HepG2 (cell line): ENCODE measurements around the gene COX7A2L. TPM values are rescaled to one million over a fixed set of nuclear protein-coding genes. Genes with fewer than 3 reads are reported as not detected.
A peak's percentile ranks its signal among the peaks of the same experiment; 100 is the strongest.

Experiments
- ATAC-seq: fragments of 200-7000 bp; cut with Tn5 transposase; 3 replicates; pipeline ENCODE4 v1.9.1; 2020; ENCODE audit warnings: mild to moderate bottlenecking, moderate library complexity
- BruUV-seq: library from RNA; stranded (reverse); fragments of 400-500 nt; replicated peaks from 2 replicates; lab custom pipeline; 2021; lab: Mats Ljungman, UMichigan
- CTCF ChIA-PET: fragments of 300-600 bp; formaldehyde crosslinking; extraction: SDS; loops from one replicate; lab custom pipeline; 2021; ENCODE audit warnings: low total read pairs, inconsistent platforms, low intra/inter-chr PET ratio; lab: Yijun Ruan, JAX
- POLR2A ChIA-PET: fragments of 350-600 bp; sonication (Branson Sonifier 250); formaldehyde crosslinking; loops from one replicate; lab custom pipeline; 2020; ENCODE audit warnings: antibody characterized with exemption, inconsistent platforms; lab: Yijun Ruan, JAX
- DNase-seq: peaks from one replicate; pipeline ENCODE4 v3.0.0-alpha.2; 2015; ENCODE audit warnings: low spot score
- FAIRE-seq: peaks from 3 replicates; lab custom pipeline; 2011; peaks lifted over from hg19 to GRCh38; lab: Jason Lieb, UNC
- H2AFZ ChIP-seq: one replicate; pipeline ENCODE4 v1.6.1; 2011; ENCODE audit warnings: low read length, inconsistent platforms
- H3K27ac ChIP-seq: fragments of 300-600 bp; 3 replicates; pipeline ENCODE4 v1.8.0; 2011; ENCODE audit warnings: mixed run types, mild to moderate bottlenecking, mixed read lengths, low read length, inconsistent platforms; ENCODE audit not compliant: insufficient read depth; ENCODE audit errors: extremely low read length
- H3K27me3 ChIP-seq, 2 experiments: fragments of 200-600 bp in 1 of 2; 2 replicates in 1 of 2; 3 replicates in 1 of 2; pipeline versions ENCODE4 v1.6.0 to v1.8.0; 2011; ENCODE audit warnings: low read length in 2 of 2, mild to moderate bottlenecking in 2 of 2, moderate library complexity in 2 of 2, inconsistent platforms in 1 of 2; ENCODE audit not compliant: insufficient read depth in 2 of 2, control insufficient read depth in 1 of 2
- H3K36me3 ChIP-seq, 2 experiments: fragments of 200-600 bp in 1 of 2; replicated peaks in 1 of 2; 2 replicates in 1 of 2; 3 replicates in 1 of 2; pipeline versions ENCODE4 v1.5.1 to v1.8.0; 2011; ENCODE audit warnings: low read length in 2 of 2, inconsistent platforms in 1 of 2; ENCODE audit not compliant: insufficient read depth in 2 of 2, control insufficient read depth in 1 of 2
- H3K4me1 ChIP-seq: 2 replicates; pipeline ENCODE4 v1.5.1; 2012; ENCODE audit warnings: low read length, inconsistent platforms; ENCODE audit not compliant: insufficient read depth
- H3K4me2 ChIP-seq: 2 replicates; pipeline ENCODE4 v1.6.0; 2011; ENCODE audit warnings: low read depth, low read length, inconsistent platforms
- H3K4me3 ChIP-seq, 3 experiments: fragments of 200-600 bp in 1 of 3; sonication (generic), shearing (Covaris generic) in 1 of 3; replicated peaks in 1 of 3; 2 replicates each; pipeline ENCODE4 v1.5.1; 2011 to 2016; ENCODE audit warnings: low read length in 3 of 3, inconsistent platforms in 2 of 3, low read depth in 2 of 3, mild to moderate bottlenecking in 2 of 3, control low read depth in 1 of 3, mixed read lengths in 1 of 3; ENCODE audit not compliant: insufficient read depth in 1 of 3
- H3K79me2 ChIP-seq: one replicate; pipeline ENCODE4 v1.6.1; 2011; ENCODE audit warnings: low read length, inconsistent platforms; ENCODE audit not compliant: insufficient read depth
- H3K9ac ChIP-seq: 2 replicates; pipeline ENCODE4 v1.6.0; 2011; ENCODE audit warnings: mild to moderate bottlenecking, low read depth, low read length, inconsistent platforms; ENCODE audit not compliant: insufficient read depth
- H3K9me3 ChIP-seq: 2 replicates; pipeline ENCODE4 v1.5.1; 2012; ENCODE audit warnings: mild to moderate bottlenecking, low read length
- H4K20me1 ChIP-seq: 2 replicates; pipeline ENCODE4 v1.6.0; 2011; ENCODE audit warnings: inconsistent platforms, mild to moderate bottlenecking, low read length, moderate library complexity; ENCODE audit not compliant: insufficient read depth
- BCL6 ChIP-seq: IDR thresholded peaks from 2 replicates; pipeline ENCODE4 v1.6.1; 2016; ENCODE audit warnings: missing genetic modification reagents, missing compliant biosample characterization
- FOXJ3 ChIP-seq: sonication (generic); formaldehyde crosslinking; IDR thresholded peaks from 2 replicates; pipeline ENCODE4 v1.4.0; 2020; ENCODE audit warnings: missing genetic modification reagents, mild to moderate bottlenecking, borderline replicate concordance
- GATA4 ChIP-seq: sonication (generic); IDR thresholded peaks from 2 replicates; pipeline ENCODE4 v1.6.1; 2016; ENCODE audit warnings: antibody characterized with exemption, low read depth, borderline replicate concordance
- PAF1 ChIP-seq: IDR thresholded peaks from 2 replicates; pipeline ENCODE4 v1.6.1; 2016; ENCODE audit warnings: missing genetic modification reagents, missing compliant biosample characterization
- PAXIP1 ChIP-seq: sonication (generic); formaldehyde crosslinking; conservative IDR thresholded peaks from 2 replicates; pipeline ENCODE4 v1.4.0; 2020; ENCODE audit warnings: mild to moderate bottlenecking, missing genetic modification reagents, moderate library complexity
- RAD21 ChIP-seq: fragments of 450-650 bp; formaldehyde crosslinking; IDR thresholded peaks from 2 replicates; pipeline ENCODE4 v1.5.0; 2020; ENCODE audit warnings: mild to moderate bottlenecking
- THRA ChIP-seq: sonication (generic); formaldehyde crosslinking; IDR thresholded peaks from 2 replicates; pipeline ENCODE4 v1.4.0; 2020; ENCODE audit warnings: missing genetic modification reagents, borderline replicate concordance
- ZNF17 ChIP-seq: sonication (generic); formaldehyde crosslinking; IDR thresholded peaks from 2 replicates; pipeline ENCODE4 v1.5.0; 2020; ENCODE audit warnings: mild to moderate bottlenecking, missing genetic modification reagents
- ZNF350 ChIP-seq: sonication (generic); formaldehyde crosslinking; IDR thresholded peaks from 2 replicates; pipeline ENCODE4 v1.4.0; 2020; ENCODE audit warnings: mild to moderate bottlenecking, low read depth, missing genetic modification reagents, borderline replicate concordance
- ZNF660 ChIP-seq: sonication (generic); formaldehyde crosslinking; IDR thresholded peaks from 2 replicates; pipeline ENCODE4 v1.5.1; 2020; ENCODE audit warnings: mild to moderate bottlenecking, low read depth, missing genetic modification reagents, borderline replicate concordance
- ZNF781 ChIP-seq: sonication (generic); formaldehyde crosslinking; IDR thresholded peaks from 2 replicates; pipeline ENCODE4 v1.5.1; 2020; ENCODE audit warnings: borderline replicate concordance, mild to moderate bottlenecking, missing genetic modification reagents; ENCODE audit errors: not compliant biosample characterization
- ZNF788 ChIP-seq: sonication (generic); formaldehyde crosslinking; IDR thresholded peaks from 2 replicates; pipeline ENCODE4 v1.5.0; 2020; ENCODE audit warnings: mild to moderate bottlenecking, missing genetic modification reagents, borderline replicate concordance
- ZSCAN25 ChIP-seq: sonication (generic); formaldehyde crosslinking; IDR thresholded peaks from 2 replicates; pipeline ENCODE4 v1.8.0; 2022; ENCODE audit warnings: mild to moderate bottlenecking, missing genetic modification reagents
- ZSCAN30 ChIP-seq: sonication (generic); formaldehyde crosslinking; IDR thresholded peaks from 2 replicates; pipeline ENCODE4 v1.5.0; 2020; ENCODE audit warnings: mild to moderate bottlenecking, missing genetic modification reagents
- WGBS: methylation state at CpG from one replicate; pipeline ENCODE4 v1.1.6; 2017; ENCODE audit warnings: low lambda C conversion rate; 5-methylcytosine and 5-hydroxymethylcytosine counted together
- in situ Hi-C: cut with HindIII; loops from 2 replicates; pipeline ENCODE4 v1.10.0; 2017; ENCODE audit warnings: low pct_unique_long_range_greater_than_20kb; ENCODE audit not compliant: extremely low pct_ligation_motif_present
- intact Hi-C: fragments of 100-400 bp; cut with micrococcal nuclease; formaldehyde crosslinking; loops from one replicate; pipeline ENCODE4 v1.10.0; 2022; ENCODE audit not compliant: unreplicated experiment
- polyA plus RNA-seq, 8 experiments: library from polyadenylated mRNA; depleted of rRNA in 3 of 8; stranded (reverse) in 7 of 8; unstranded in 1 of 8; fragments of >200 nt; fragmentation: Illumina TruSeq in 4 of 8; extraction: Trizol in 4 of 8; gene quantifications; 2 replicates each; pipeline versions ENCODE4 v1.2.1 to v1.2.3, GENCODE V29; 2011 to 2016; ENCODE audit warnings: low read depth in 4 of 8, missing spikeins in 1 of 8, mixed read lengths in 1 of 8; ENCODE audit not compliant: insufficient read depth in 1 of 8
- total RNA-seq, 5 experiments: library from RNA; depleted of rRNA; stranded (reverse); fragments of >200 nt; fragmentation: Illumina TruSeq; extraction: Trizol; gene quantifications; 2 replicates each; pipeline ENCODE4 v1.2.3, GENCODE V29; 2016; ENCODE audit warnings: low read depth in 1 of 5
- TF ChIP-seq, protein P1 (sequence below): sonication (generic); formaldehyde crosslinking; IDR thresholded peaks from 2 replicates; pipeline ENCODE4 v1.4.0; 2020; ENCODE audit warnings: mild to moderate bottlenecking, missing genetic modification reagents
- TF ChIP-seq, protein P2 (sequence below): sonication (generic); formaldehyde crosslinking; IDR thresholded peaks from 2 replicates; pipeline ENCODE4 v1.5.0; 2020; ENCODE audit warnings: mild to moderate bottlenecking, missing genetic modification reagents

The COX7A2L gene
- total and polyA plus RNA-seq, 2 of the 13 experiments (the other 11 are each of a cell fraction or from before 2014, with no cell fraction given), result 155 to 201 TPM

- TF ChIP-seq PAXIP1 (CRISPR knock-in tag) (no peak), GATA4 (no peak), ZNF17 (no peak), FOXJ3 (CRISPR knock-in tag) (no peak)
Observed at GRCh38 chr2:42345986-42346385, 15.0 kb downstream of the COX7A2L start (continued).

DNA sequence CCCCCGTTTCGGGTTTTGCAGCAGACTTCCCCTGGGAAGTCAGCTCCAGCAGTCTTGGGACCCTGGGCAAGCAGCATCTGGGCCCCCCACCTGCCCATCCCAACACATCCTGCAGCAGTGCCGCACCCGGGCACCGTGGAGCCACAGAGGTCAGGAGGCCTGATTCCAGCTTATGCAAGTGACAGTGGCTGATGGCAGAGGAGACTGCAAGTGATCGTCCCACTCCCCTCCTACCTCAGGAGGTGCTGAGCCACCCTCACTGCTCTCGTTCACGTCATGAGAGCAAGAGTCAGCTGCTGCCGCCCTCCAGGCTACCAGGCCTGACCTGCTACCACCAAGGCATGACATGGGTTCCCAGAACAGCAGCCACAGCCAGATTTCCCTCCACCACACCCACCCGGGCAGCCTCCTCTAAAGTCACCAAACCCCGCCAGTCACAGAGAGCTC, 18.2 kb downstream of the COX7A2L start:
- H3K9me3 ChIP-seq, result no peaks in the 10 kb centered on the region
- no TSS peak for BruUV-seq
- H3K27me3 ChIP-seq, result no peaks in the 10 kb centered on the region
- ChIA-PET CTCF (no interaction called here), POLR2A (interaction anchor here (1.1 to 1.6 kb wide), 2 partner anchors 14 to 16 kb away, joined by 3 to 4 read pairs; no protein-coding TSS in a partner anchor)
- H3K9ac ChIP-seq, result no peak overlapping the region
- 89% methylated on average over 11 of the region's 11 CpGs for WGBS
- no peak overlapping the region for H3K4me2 ChIP-seq
- no peak overlapping the region for H2AFZ ChIP-seq
- peak overlapping the region; percentile 17 for H3K27ac ChIP-seq
- intact Hi-C loops (loop anchor here (2.0 kb wide), 1 partner anchor 18 kb away; the partner anchor contains the start of gene COX7A2L), in situ Hi-C loops (no loop called here)
- ATAC-seq, result peak; percentile 8
- peaks cover 3 to 8% of the 10 kb centered on the region in 2 experiments for H3K36me3 ChIP-seq
- peaks cover 32% of the 10 kb centered on the region for H3K79me2 ChIP-seq
- peaks cover 32% of the 10 kb centered on the region; the same call in 1 of the 2 replicates for H4K20me1 ChIP-seq
- FAIRE-seq, result no peak
- no peak for DNase-seq
- no peak overlapping the region for H3K4me3 ChIP-seq
- H3K4me1 ChIP-seq, result peaks cover 55% of the 10 kb centered on the region
- TF ChIP-seq, protein P1, sequence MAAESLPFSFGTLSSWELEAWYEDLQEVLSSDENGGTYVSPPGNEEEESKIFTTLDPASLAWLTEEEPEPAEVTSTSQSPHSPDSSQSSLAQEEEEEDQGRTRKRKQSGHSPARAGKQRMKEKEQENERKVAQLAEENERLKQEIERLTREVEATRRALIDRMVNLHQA (CRISPR knock-in tag), result no peak
- 0 out of 2 replicates have a peak, but pooled peaks have one; percentile 19 for TF ChIP-seq ZNF350
- TF ChIP-seq BCL6 (CRISPR knock-in tag), result no peak
- no peak for TF ChIP-seq ZSCAN25 (CRISPR knock-in tag)
- TF ChIP-seq ZNF781, result no peak
- no peak for TF ChIP-seq THRA (CRISPR knock-in tag)
- TF ChIP-seq PAF1 (CRISPR knock-in tag), result peak; percentile 6; the same call in 1 of the 2 replicates
- TF ChIP-seq, protein P2, sequence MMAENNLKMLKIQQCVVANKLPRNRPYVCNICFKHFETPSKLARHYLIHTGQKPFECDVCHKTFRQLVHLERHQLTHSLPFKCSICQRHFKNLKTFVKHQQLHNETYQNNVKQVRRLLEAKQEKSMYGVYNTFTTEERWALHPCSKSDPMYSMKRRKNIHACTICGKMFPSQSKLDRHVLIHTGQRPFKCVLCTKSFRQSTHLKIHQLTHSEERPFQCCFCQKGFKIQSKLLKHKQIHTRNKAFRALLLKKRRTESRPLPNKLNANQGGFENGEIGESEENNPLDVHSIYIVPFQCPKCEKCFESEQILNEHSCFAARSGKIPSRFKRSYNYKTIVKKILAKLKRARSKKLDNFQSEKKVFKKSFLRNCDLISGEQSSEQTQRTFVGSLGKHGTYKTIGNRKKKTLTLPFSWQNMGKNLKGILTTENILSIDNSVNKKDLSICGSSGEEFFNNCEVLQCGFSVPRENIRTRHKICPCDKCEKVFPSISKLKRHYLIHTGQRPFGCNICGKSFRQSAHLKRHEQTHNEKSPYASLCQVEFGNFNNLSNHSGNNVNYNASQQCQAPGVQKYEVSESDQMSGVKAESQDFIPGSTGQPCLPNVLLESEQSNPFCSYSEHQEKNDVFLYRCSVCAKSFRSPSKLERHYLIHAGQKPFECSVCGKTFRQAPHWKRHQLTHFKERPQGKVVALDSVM (CRISPR knock-in tag), result no peak
- TF ChIP-seq RAD21, result peak; percentile 24; the same call in 1 of the 2 replicates
- no peak for TF ChIP-seq ZNF660 (CRISPR knock-in tag)
- 0 out of 2 replicates have a peak, but pooled peaks have one; percentile 18 for TF ChIP-seq ZNF788 (CRISPR knock-in tag)
- TF ChIP-seq ZSCAN30 (CRISPR knock-in tag), result 0 out of 2 replicates have a peak, but pooled peaks have one; percentile 65
